ENCODE measurements around the gene PLCL1.

PLCL1 gene

GRCh38 chr2:198117406-198118041 lies 313.1 kb downstream of the PLCL1 start:
- no peak for DNase-seq (ENCODE audit: low spot score)

- DNase-seq (ENCODE audit: low spot score), result peak; percentile 51
Observed at GRCh38 chr2:198127627-198128026, 323.2 kb downstream of the PLCL1 start.

- no peak for DNase-seq (ENCODE audit: low spot score)
Observed at GRCh38 chr2:198129609-198130008, 325.2 kb downstream of the PLCL1 start.

- DNase-seq (ENCODE audit: low spot score), result no peak
Observed at GRCh38 chr2:198134293-198134955, 330.0 kb downstream of the PLCL1 start.

- DNase-seq (ENCODE audit: low spot score), result no peak
Observed at GRCh38 chr2:198135481-198135934, 331.1 kb downstream of the PLCL1 start.

GRCh38 chr2:198136142-198136541 lies 331.7 kb downstream of the PLCL1 start:
- DNase-seq (ENCODE audit: low spot score), result no peak

GRCh38 chr2:198137733-198138132 lies 333.3 kb downstream of the PLCL1 start:
- DNase-seq (ENCODE audit: low spot score), result no peak

GRCh38 chr2:198141726-198142125 lies 337.3 kb downstream of the PLCL1 start:
- DNase-seq (ENCODE audit: low spot score), result no peak

GRCh38 chr2:198143156-198143555 lies 338.8 kb downstream of the PLCL1 start:
- no peak for DNase-seq (ENCODE audit: low spot score)

GRCh38 chr2:198143793-198144192 lies 339.4 kb downstream of the PLCL1 start:
- DNase-seq (ENCODE audit: low spot score), result no peak

GRCh38 chr2:198144660-198145059 lies 340.3 kb downstream of the PLCL1 start:
- no peak for DNase-seq (ENCODE audit: low spot score)

GRCh38 chr2:198146346-198146940 lies 342.1 kb downstream of the PLCL1 start:
- no peak for DNase-seq (ENCODE audit: low spot score)

- no peak for DNase-seq (ENCODE audit: low spot score)
Observed at GRCh38 chr2:198157314-198157713, 352.9 kb downstream of the PLCL1 start.

GRCh38 chr2:198161151-198161550 lies 356.8 kb downstream of the PLCL1 start:
- DNase-seq (ENCODE audit: low spot score), result no peak

- no peak for DNase-seq (ENCODE audit: low spot score)
Observed at GRCh38 chr2:198162276-198162675, 357.9 kb downstream of the PLCL1 start.

- no peak for DNase-seq (ENCODE audit: low spot score)
Observed at GRCh38 chr2:198164843-198165242, 360.4 kb downstream of the PLCL1 start.

- DNase-seq (ENCODE audit: low spot score), result no peak
Observed at GRCh38 chr2:198165289-198165688, 360.9 kb downstream of the PLCL1 start.

GRCh38 chr2:198167346-198167745 lies 363.0 kb downstream of the PLCL1 start:
- no peak for DNase-seq (ENCODE audit: low spot score)

- no peak for DNase-seq (ENCODE audit: low spot score)
Observed at GRCh38 chr2:198168651-198169050, 364.3 kb downstream of the PLCL1 start.

GRCh38 chr2:198173242-198173641 lies 368.8 kb downstream of the PLCL1 start:
- no peak for DNase-seq (ENCODE audit: low spot score)

GRCh38 chr2:198173864-198174263 lies 369.5 kb downstream of the PLCL1 start:
- no peak for DNase-seq (ENCODE audit: low spot score)

- no peak for DNase-seq (ENCODE audit: low spot score)
Observed at GRCh38 chr2:198175271-198175670, 370.9 kb downstream of the PLCL1 start.

GRCh38 chr2:198177040-198177439 lies 372.6 kb downstream of the PLCL1 start:
- no peak for DNase-seq (ENCODE audit: low spot score)

All from CD4-positive, alpha-beta T cell treated with Interleukin-2 at 100 ng/mL for 4 hours (primary cell).